HCT116 (cell line): ENCODE measurements around the gene PPTC7. TPM values are rescaled to one million over a fixed set of nuclear protein-coding genes. Genes with fewer than 3 reads are reported as not detected.

ENCODE experiments used
- ATAC-seq: fragments of 200-7000 bp; cut with Tn5 transposase; 2 replicates; pipeline ENCODE4 v1.9.1; 2020; ENCODE audit warnings: mild to moderate bottlenecking, moderate library complexity
- BruUV-seq: library from RNA; stranded (reverse); fragments of 400-500 nt; replicated peaks from 2 replicates; lab custom pipeline; 2021; lab: Mats Ljungman, UMichigan
- CTCF ChIA-PET: fragments of 300-600 bp; sonication (Branson Sonifier 250); formaldehyde crosslinking; loops from one replicate; lab custom pipeline; 2021; ENCODE audit warnings: antibody characterized with exemption; lab: Charles Lee
- POLR2A ChIA-PET: fragments of 300-600, 350-600 bp; sonication (Branson Sonifier 250); formaldehyde crosslinking; loops from one replicate; lab custom pipeline; 2021; ENCODE audit warnings: antibody characterized with exemption; lab: Charles Lee
- RAD21 ChIA-PET, 2 experiments: fragments of 300-600 bp; sonication (Branson Sonifier 250); formaldehyde crosslinking; loops; one replicate each; lab custom pipeline; 2023; ENCODE audit warnings: low total read pairs in 2 of 2; ENCODE audit not compliant: uncharacterized antibody in 2 of 2, unreplicated experiment in 2 of 2, low non-redundant PET in 1 of 2; lab: Charles Lee
- DNase-seq: peaks from one replicate; pipeline ENCODE4 v3.0.0-alpha.2; 2010; ENCODE audit warnings: low read depth, low spot score
- H2AFZ ChIP-seq: fragments of 200-600 bp; shearing (Covaris generic), sonication (generic); 2 replicates; pipeline ENCODE4 v1.6.1; 2017; ENCODE audit warnings: low read depth, mixed run types, mixed read lengths, antibody characterized with exemption, low read length; ENCODE audit not compliant: poor library complexity, severe bottlenecking
- H3K27ac ChIP-seq: 2 replicates; pipeline ENCODE4 v1.5.1; 2012; ENCODE audit warnings: low read depth, low read length
- H3K27me3 ChIP-seq: fragments of 200-600 bp; sonication (generic); 2 replicates; pipeline ENCODE4 v1.6.1; 2016; ENCODE audit warnings: mixed run types, low read length, mixed read lengths; ENCODE audit not compliant: insufficient read depth
- H3K36me3 ChIP-seq, 2 experiments: fragments of 200-500 bp in 1 of 2; fragments of 200-600 bp in 1 of 2; sonication (Bioruptor generic) in 1 of 2; sonication (generic) in 1 of 2; 2 replicates each; pipeline versions ENCODE4 v1.5.1 to v1.6.1; 2014 to 2016; ENCODE audit warnings: low read length in 2 of 2, inconsistent platforms in 1 of 2, mixed read lengths in 1 of 2, mixed run types in 1 of 2; ENCODE audit not compliant: insufficient read depth in 2 of 2, control insufficient read depth in 1 of 2
- H3K4me1 ChIP-seq, 2 experiments: fragments of 200-600 bp in 1 of 2; sonication (generic) in 1 of 2; 2 replicates each; pipeline versions ENCODE4 v1.5.1 to v1.6.1; 2012 to 2017; ENCODE audit warnings: low read length in 2 of 2, inconsistent platforms in 1 of 2, mild to moderate bottlenecking in 1 of 2, mixed read lengths in 1 of 2, mixed run types in 1 of 2, moderate library complexity in 1 of 2; ENCODE audit not compliant: insufficient read depth in 2 of 2, control insufficient read depth in 1 of 2
- H3K4me2 ChIP-seq: fragments of 200-600 bp; sonication (generic); 2 replicates; pipeline ENCODE4 v1.6.1; 2017; ENCODE audit warnings: mixed run types, low read length, mixed read lengths
- H3K4me3 ChIP-seq, 2 experiments: fragments of 200-600 bp in 1 of 2; sonication (generic) in 1 of 2; replicated peaks in 1 of 2; 2 replicates each; pipeline ENCODE4 v1.5.1; 2011 to 2016; ENCODE audit warnings: low read length in 2 of 2, control low read depth in 1 of 2, low read depth in 1 of 2, mild to moderate bottlenecking in 1 of 2, mixed read lengths in 1 of 2, mixed run types in 1 of 2
- H3K79me2 ChIP-seq: fragments of 200-600 bp; sonication (generic); 2 replicates; pipeline ENCODE4 v1.6.1; 2017; ENCODE audit warnings: mild to moderate bottlenecking, mixed run types, low read length, moderate library complexity, mixed read lengths; ENCODE audit not compliant: insufficient read depth
- H3K9ac ChIP-seq: fragments of 200-600 bp; sonication (generic); 2 replicates; pipeline ENCODE4 v1.6.1; 2016; ENCODE audit warnings: low read length, mixed read lengths
- H3K9me2 ChIP-seq: fragments of 200-600 bp; sonication (generic), shearing (Covaris generic); 2 replicates; pipeline ENCODE4 v1.6.1; 2017; ENCODE audit warnings: mixed run types, mild to moderate bottlenecking, moderate library complexity; ENCODE audit not compliant: insufficient read depth
- H3K9me3 ChIP-seq, 2 experiments: fragments of 200-500 bp in 1 of 2; fragments of 200-600 bp in 1 of 2; sonication (Bioruptor generic) in 1 of 2; sonication (generic) in 1 of 2; 2 replicates each; pipeline ENCODE4 v1.6.1; 2014 to 2017; ENCODE audit warnings: low read length in 2 of 2, mixed read lengths in 2 of 2, inconsistent platforms in 1 of 2, low read depth in 1 of 2, mild to moderate bottlenecking in 1 of 2, mixed run types in 1 of 2, moderate library complexity in 1 of 2; ENCODE audit not compliant: control insufficient read depth in 1 of 2, insufficient read depth in 1 of 2
- H4K20me1 ChIP-seq: fragments of 200-600 bp; sonication (generic), shearing (Covaris generic); 2 replicates; pipeline ENCODE4 v1.6.1; 2017; ENCODE audit warnings: mixed run types, mild to moderate bottlenecking, moderate library complexity; ENCODE audit not compliant: insufficient read depth
- CBX3 ChIP-seq: IDR thresholded peaks from 2 replicates; pipeline ENCODE4 v1.6.1; 2012; ENCODE audit warnings: low read depth
- CEBPB ChIP-seq: IDR thresholded peaks from 2 replicates; pipeline ENCODE4 v1.6.1; 2012; ENCODE audit warnings: low read depth
- ELF1 ChIP-seq: IDR thresholded peaks from 2 replicates; pipeline ENCODE4 v1.6.1; 2012; ENCODE audit warnings: low read depth, borderline replicate concordance
- EZH2 ChIP-seq: fragments of 200-600 bp; sonication (generic); IDR thresholded peaks from 2 replicates; pipeline ENCODE4 v1.6.1; 2017; ENCODE audit warnings: antibody characterized with exemption, mixed run types
- EZH2phosphoT487 ChIP-seq: fragments of 200-600 bp; IDR thresholded peaks from 2 replicates; pipeline ENCODE4 v1.6.1; 2018; ENCODE audit warnings: antibody characterized with exemption, borderline replicate concordance
- FOSL1 ChIP-seq: IDR thresholded peaks from 2 replicates; pipeline ENCODE4 v1.6.1; 2012; ENCODE audit warnings: low read depth
- JUND ChIP-seq: IDR thresholded peaks from 2 replicates; pipeline ENCODE4 v1.6.1; 2012
- POLR2A ChIP-seq: IDR thresholded peaks from 2 replicates; pipeline ENCODE4 v1.7.0; 2011; ENCODE audit warnings: borderline replicate concordance; ENCODE audit not compliant: insufficient read depth, insufficient read length; ENCODE audit errors: extremely low read depth
- POLR2AphosphoS5 ChIP-seq: IDR thresholded peaks from 2 replicates; pipeline ENCODE4 v1.6.1; 2011; ENCODE audit warnings: mild to moderate bottlenecking, low read depth, low read length, moderate library complexity
- RAD21 ChIP-seq: IDR thresholded peaks from 2 replicates; pipeline ENCODE4 v1.6.1; 2012; ENCODE audit warnings: low read depth, mild to moderate bottlenecking
- SIN3A ChIP-seq: IDR thresholded peaks from 2 replicates; pipeline ENCODE4 v1.6.1; 2012; ENCODE audit warnings: low read depth
- SRF ChIP-seq: IDR thresholded peaks from 2 replicates; pipeline ENCODE4 v1.6.1; 2012; ENCODE audit warnings: low read depth
- TCF7L2 ChIP-seq: IDR thresholded peaks from 2 replicates; pipeline ENCODE4 v1.7.0; 2011; ENCODE audit warnings: borderline replicate concordance, inconsistent platforms; ENCODE audit not compliant: insufficient read depth, insufficient read length; ENCODE audit errors: extremely low read depth
- YY1 ChIP-seq: IDR thresholded peaks from 2 replicates; pipeline ENCODE4 v1.6.1; 2011; ENCODE audit warnings: low read length, low read depth, moderate library complexity, mild to moderate bottlenecking; ENCODE audit not compliant: insufficient replicate concordance; ENCODE audit errors: extremely low read depth
- ZFX ChIP-seq: fragments of 450-650 bp; IDR thresholded peaks from 2 replicates; pipeline ENCODE4 v1.6.1; 2017
- ZNF274 ChIP-seq: fragments of 200-500 bp; sonication (Bioruptor generic); IDR thresholded peaks from 2 replicates; pipeline ENCODE4 v1.6.1; 2014; ENCODE audit warnings: mild to moderate bottlenecking, low read depth, low read length, inconsistent platforms
- intact Hi-C: fragments of 100-400 bp; cut with micrococcal nuclease; formaldehyde crosslinking; loops from 2 replicates; pipeline ENCODE4 v1.10.0; 2022
- total RNA-seq: library from RNA; stranded (reverse); gene quantifications from one replicate; pipeline ENCODE4 v1.2.1, GENCODE V29; 2021; ENCODE audit not compliant: unreplicated experiment
- TF ChIP-seq, protein P1 (sequence below): IDR thresholded peaks from 2 replicates; pipeline ENCODE4 v1.6.1; 2012; ENCODE audit warnings: low read depth
- TF ChIP-seq, protein P2 (sequence below): IDR thresholded peaks from 2 replicates; pipeline ENCODE4 v1.6.1; 2012
- TF ChIP-seq, protein P3 (sequence below), 3 experiments: fragments of 200-600 bp in 1 of 3; sonication (generic) in 1 of 3; IDR thresholded peaks in 2 of 3; conservative IDR thresholded peaks in 1 of 3; 2 replicates each; pipeline ENCODE4 v1.5.1; 2012 to 2017; ENCODE audit warnings: low read depth in 2 of 3, low read length in 2 of 3, antibody characterized with exemption in 1 of 3, borderline replicate concordance in 1 of 3, control low read depth in 1 of 3, mild to moderate bottlenecking in 1 of 3, mixed read lengths in 1 of 3, mixed run types in 1 of 3, moderate library complexity in 1 of 3; ENCODE audit not compliant: insufficient read depth in 1 of 3
- TF ChIP-seq, protein P4 (sequence below): IDR thresholded peaks from 2 replicates; pipeline ENCODE4 v1.6.1; 2011; ENCODE audit warnings: mild to moderate bottlenecking, low read length, moderate library complexity; ENCODE audit not compliant: insufficient replicate concordance; ENCODE audit errors: extremely low read depth

Gene PPTC7
- total RNA-seq, 1 experiment from 2014 or later = 25.2 TPM

DNA sequence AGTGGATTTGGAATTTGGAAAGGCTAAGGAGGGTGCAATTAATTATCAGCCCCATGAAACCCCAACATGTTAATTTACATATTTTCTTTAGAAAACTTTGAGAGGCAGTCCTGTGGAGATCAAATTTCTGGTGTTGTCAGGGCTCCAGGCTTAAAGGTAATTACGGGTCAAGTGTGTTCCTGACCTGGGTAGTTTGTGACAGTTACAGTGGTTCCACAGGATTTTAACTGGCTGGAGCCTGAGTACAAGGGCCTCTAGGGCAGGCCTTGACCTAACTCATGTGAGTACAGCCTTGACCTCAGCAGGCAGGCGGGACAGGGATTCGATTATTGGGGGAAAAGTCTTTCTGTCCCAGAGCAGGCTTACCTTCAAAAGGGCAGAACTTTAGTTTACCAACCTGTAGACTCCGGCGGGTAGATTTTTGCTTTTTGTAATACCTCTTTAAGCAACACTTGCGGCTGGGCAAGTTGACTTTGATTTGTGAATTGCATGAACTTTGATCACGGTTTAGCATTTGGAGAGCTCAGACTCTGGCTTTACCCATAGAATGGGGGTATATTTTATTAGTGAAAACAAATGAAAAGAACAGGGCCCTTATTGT lies 8.4 kb upstream of the PPTC7 start:
- no peak for ATAC-seq
- intact Hi-C loops = no loop called here
- Histone ChIP-seq H3K79me2 (no peaks in the 10 kb centered on the region), H3K9me2 (no peaks in the 10 kb centered on the region), H3K36me3 (no peaks in the 10 kb centered on the region), H3K4me1 (no peaks in the 10 kb centered on the region), H3K9me3 (no peaks in the 10 kb centered on the region), H3K27ac (no peak overlapping the region), H4K20me1 (no peaks in the 10 kb centered on the region), H3K4me3 (no peak overlapping the region), H3K27me3 (no peaks in the 10 kb centered on the region), H2AFZ (no peak overlapping the region), H3K4me2 (no peak overlapping the region), H3K9ac (no peak overlapping the region)
- no peak for DNase-seq
- no TSS peak for BruUV-seq
- CTCF ChIA-PET = interaction anchor here (1.3 kb wide), 1 partner anchor 123 kb away, joined by 3 read pairs; the partner anchor contains the start of gene FAM216A
- POLR2A ChIA-PET = no interaction called here
- no peak for TF ChIP-seq ZNF274
- TF ChIP-seq, protein P1, sequence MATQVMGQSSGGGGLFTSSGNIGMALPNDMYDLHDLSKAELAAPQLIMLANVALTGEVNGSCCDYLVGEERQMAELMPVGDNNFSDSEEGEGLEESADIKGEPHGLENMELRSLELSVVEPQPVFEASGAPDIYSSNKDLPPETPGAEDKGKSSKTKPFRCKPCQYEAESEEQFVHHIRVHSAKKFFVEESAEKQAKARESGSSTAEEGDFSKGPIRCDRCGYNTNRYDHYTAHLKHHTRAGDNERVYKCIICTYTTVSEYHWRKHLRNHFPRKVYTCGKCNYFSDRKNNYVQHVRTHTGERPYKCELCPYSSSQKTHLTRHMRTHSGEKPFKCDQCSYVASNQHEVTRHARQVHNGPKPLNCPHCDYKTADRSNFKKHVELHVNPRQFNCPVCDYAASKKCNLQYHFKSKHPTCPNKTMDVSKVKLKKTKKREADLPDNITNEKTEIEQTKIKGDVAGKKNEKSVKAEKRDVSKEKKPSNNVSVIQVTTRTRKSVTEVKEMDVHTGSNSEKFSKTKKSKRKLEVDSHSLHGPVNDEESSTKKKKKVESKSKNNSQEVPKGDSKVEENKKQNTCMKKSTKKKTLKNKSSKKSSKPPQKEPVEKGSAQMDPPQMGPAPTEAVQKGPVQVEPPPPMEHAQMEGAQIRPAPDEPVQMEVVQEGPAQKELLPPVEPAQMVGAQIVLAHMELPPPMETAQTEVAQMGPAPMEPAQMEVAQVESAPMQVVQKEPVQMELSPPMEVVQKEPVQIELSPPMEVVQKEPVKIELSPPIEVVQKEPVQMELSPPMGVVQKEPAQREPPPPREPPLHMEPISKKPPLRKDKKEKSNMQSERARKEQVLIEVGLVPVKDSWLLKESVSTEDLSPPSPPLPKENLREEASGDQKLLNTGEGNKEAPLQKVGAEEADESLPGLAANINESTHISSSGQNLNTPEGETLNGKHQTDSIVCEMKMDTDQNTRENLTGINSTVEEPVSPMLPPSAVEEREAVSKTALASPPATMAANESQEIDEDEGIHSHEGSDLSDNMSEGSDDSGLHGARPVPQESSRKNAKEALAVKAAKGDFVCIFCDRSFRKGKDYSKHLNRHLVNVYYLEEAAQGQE = no peak
- TF ChIP-seq TCF7L2 = no peak
- TF ChIP-seq ELF1 = no peak
- TF ChIP-seq, protein P2, sequence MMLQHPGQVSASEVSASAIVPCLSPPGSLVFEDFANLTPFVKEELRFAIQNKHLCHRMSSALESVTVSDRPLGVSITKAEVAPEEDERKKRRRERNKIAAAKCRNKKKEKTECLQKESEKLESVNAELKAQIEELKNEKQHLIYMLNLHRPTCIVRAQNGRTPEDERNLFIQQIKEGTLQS = no peak
- TF ChIP-seq SRF = no peak
- TF ChIP-seq ZFX = no peak
- no peak for TF ChIP-seq POLR2AphosphoS5
- no peak for TF ChIP-seq RAD21
- no peak for TF ChIP-seq FOSL1
- TF ChIP-seq, protein P3, sequence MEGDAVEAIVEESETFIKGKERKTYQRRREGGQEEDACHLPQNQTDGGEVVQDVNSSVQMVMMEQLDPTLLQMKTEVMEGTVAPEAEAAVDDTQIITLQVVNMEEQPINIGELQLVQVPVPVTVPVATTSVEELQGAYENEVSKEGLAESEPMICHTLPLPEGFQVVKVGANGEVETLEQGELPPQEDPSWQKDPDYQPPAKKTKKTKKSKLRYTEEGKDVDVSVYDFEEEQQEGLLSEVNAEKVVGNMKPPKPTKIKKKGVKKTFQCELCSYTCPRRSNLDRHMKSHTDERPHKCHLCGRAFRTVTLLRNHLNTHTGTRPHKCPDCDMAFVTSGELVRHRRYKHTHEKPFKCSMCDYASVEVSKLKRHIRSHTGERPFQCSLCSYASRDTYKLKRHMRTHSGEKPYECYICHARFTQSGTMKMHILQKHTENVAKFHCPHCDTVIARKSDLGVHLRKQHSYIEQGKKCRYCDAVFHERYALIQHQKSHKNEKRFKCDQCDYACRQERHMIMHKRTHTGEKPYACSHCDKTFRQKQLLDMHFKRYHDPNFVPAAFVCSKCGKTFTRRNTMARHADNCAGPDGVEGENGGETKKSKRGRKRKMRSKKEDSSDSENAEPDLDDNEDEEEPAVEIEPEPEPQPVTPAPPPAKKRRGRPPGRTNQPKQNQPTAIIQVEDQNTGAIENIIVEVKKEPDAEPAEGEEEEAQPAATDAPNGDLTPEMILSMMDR (IDR thresholded peaks at IDR 0.05 in 2 of 3, conservative IDR thresholded peaks at IDR 0.05 in 1 of 3; ENCODE audit: borderline replicate concordance in 1 of 3, insufficient read depth in 1 of 3, low read depth in 2 of 3, low read length in 2 of 3) = no peak
- TF ChIP-seq SIN3A = no peak
- TF ChIP-seq CEBPB = no peak
- TF ChIP-seq JUND = no peak
- TF ChIP-seq, protein P4, sequence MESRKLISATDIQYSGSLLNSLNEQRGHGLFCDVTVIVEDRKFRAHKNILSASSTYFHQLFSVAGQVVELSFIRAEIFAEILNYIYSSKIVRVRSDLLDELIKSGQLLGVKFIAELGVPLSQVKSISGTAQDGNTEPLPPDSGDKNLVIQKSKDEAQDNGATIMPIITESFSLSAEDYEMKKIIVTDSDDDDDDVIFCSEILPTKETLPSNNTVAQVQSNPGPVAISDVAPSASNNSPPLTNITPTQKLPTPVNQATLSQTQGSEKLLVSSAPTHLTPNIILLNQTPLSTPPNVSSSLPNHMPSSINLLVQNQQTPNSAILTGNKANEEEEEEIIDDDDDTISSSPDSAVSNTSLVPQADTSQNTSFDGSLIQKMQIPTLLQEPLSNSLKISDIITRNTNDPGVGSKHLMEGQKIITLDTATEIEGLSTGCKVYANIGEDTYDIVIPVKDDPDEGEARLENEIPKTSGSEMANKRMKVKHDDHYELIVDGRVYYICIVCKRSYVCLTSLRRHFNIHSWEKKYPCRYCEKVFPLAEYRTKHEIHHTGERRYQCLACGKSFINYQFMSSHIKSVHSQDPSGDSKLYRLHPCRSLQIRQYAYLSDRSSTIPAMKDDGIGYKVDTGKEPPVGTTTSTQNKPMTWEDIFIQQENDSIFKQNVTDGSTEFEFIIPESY = no peak
- no peak for TF ChIP-seq POLR2A
- TF ChIP-seq EZH2phosphoT487 = no peak
- TF ChIP-seq CBX3 = no peak
- no peak for TF ChIP-seq YY1
- no peak for TF ChIP-seq EZH2
- RAD21 ChIA-PET = no interaction called here
